HEK293 (cell line): ENCODE measurements around the gene IGSF3.
"Not testable (repeated sequence)": the region's sequence is repeated elsewhere in the genome, so short reads cannot be mapped to it uniquely, and the experiment has no call there.

ENCODE experiments used
- CTCF ChIP-seq: fragments of 450-650 bp; formaldehyde crosslinking; IDR thresholded peaks from 2 replicates; pipeline ENCODE4 v1.5.1; 2016; ENCODE audit warnings: missing biosample characterization, missing genetic modification characterization
- KLF1 ChIP-seq: fragments of 450-650 bp; formaldehyde crosslinking; IDR thresholded peaks from 2 replicates; pipeline ENCODE4 v1.5.1; 2016; ENCODE audit warnings: missing biosample characterization, missing genetic modification characterization
- MEIS1 ChIP-seq: sonication (generic); formaldehyde crosslinking; IDR thresholded peaks from 2 replicates; pipeline ENCODE4 v1.8.1; 2022; ENCODE audit warnings: missing genetic modification reagents, mild to moderate bottlenecking, borderline replicate concordance
- PATZ1 ChIP-seq: fragments of 450-650 bp; formaldehyde crosslinking; IDR thresholded peaks from 2 replicates; pipeline ENCODE4 v1.5.1; 2016; ENCODE audit warnings: missing biosample characterization, missing genetic modification characterization
- PRDM6 ChIP-seq: fragments of 450-650 bp; formaldehyde crosslinking; IDR thresholded peaks from 2 replicates; pipeline ENCODE4 v1.5.1; 2017; ENCODE audit warnings: missing biosample characterization, missing genetic modification characterization
- REST ChIP-seq: fragments of 450-650 bp; formaldehyde crosslinking; IDR thresholded peaks from 2 replicates; pipeline ENCODE4 v1.5.1; 2016; ENCODE audit warnings: missing biosample characterization, missing genetic modification characterization
- SP3 ChIP-seq: fragments of 450-650 bp; formaldehyde crosslinking; IDR thresholded peaks from 2 replicates; pipeline ENCODE4 v1.5.1; 2016; ENCODE audit warnings: missing biosample characterization, missing genetic modification characterization
- ZBTB20 ChIP-seq: fragments of 450-650 bp; formaldehyde crosslinking; IDR thresholded peaks from 2 replicates; pipeline ENCODE4 v1.5.1; 2016; ENCODE audit warnings: missing biosample characterization, missing genetic modification characterization
- ZNF174 ChIP-seq: fragments of 450-650 bp; formaldehyde crosslinking; IDR thresholded peaks from 2 replicates; pipeline ENCODE4 v1.5.0; 2017; ENCODE audit warnings: missing biosample characterization, mild to moderate bottlenecking, missing genetic modification characterization
- ZNF311 ChIP-seq: fragments of 450-650 bp; formaldehyde crosslinking; IDR thresholded peaks from 2 replicates; pipeline ENCODE4 v1.5.1; 2017; ENCODE audit warnings: missing biosample characterization, missing genetic modification characterization, borderline replicate concordance
- ZNF335 ChIP-seq: fragments of 450-650 bp; formaldehyde crosslinking; conservative IDR thresholded peaks from 2 replicates; pipeline ENCODE4 v1.5.1; 2016; ENCODE audit warnings: missing biosample characterization, missing genetic modification characterization
- ZNF677 ChIP-seq: fragments of 450-650 bp; IDR thresholded peaks from 2 replicates; pipeline ENCODE4 v1.5.0; 2018; ENCODE audit warnings: missing biosample characterization, mild to moderate bottlenecking, missing genetic modification characterization, moderate library complexity
- ZSCAN18 ChIP-seq: fragments of 450-650 bp; formaldehyde crosslinking; IDR thresholded peaks from 2 replicates; pipeline ENCODE4 v1.5.1; 2016; ENCODE audit warnings: missing biosample characterization, missing genetic modification characterization
- ZSCAN30 ChIP-seq: fragments of 450-650 bp; IDR thresholded peaks from 2 replicates; pipeline ENCODE4 v1.5.1; 2018; ENCODE audit warnings: missing biosample characterization, mild to moderate bottlenecking, missing genetic modification characterization, moderate library complexity

GRCh38 chr1:116622496-116622895 lies 45.0 kb downstream of the IGSF3 start:
- TF ChIP-seq CTCF; ZNF335 (tag by site-specific recombination); ZSCAN30 (tag by site-specific recombination); SP3 (tag by site-specific recombination); ZBTB20 (tag by site-specific recombination); ZSCAN18 (tag by site-specific recombination); ZNF311 (tag by site-specific recombination); ZNF677; PATZ1 (tag by site-specific recombination); KLF1 (tag by site-specific recombination); REST (tag by site-specific recombination); MEIS1 (CRISPR knock-in tag); ZNF174; PRDM6 (tag by site-specific recombination): not testable (repeated sequence)
